ENCODE measurements around the gene LRRC49. TPM values are rescaled to one million over a fixed set of nuclear protein-coding genes. Genes with fewer than 3 reads are reported as not detected.

Gene LRRC49
- total RNA-seq, 1 donor from 2014 or later = 23.6 TPM

GRCh38 chr15:71055461-71055860 is 162.8 kb downstream of the LRRC49 start:
- DNase-seq (ENCODE audit: low spot score, unreplicated experiment) = no peak
- Mint-ChIP-seq H3K4me1 (ENCODE audit: low read depth) (no peaks in the 10 kb centered on the region), H3K27me3 (no peaks in the 10 kb centered on the region), H3K36me3 (ENCODE audit: insufficient read depth) (peaks cover 9% of the 10 kb centered on the region), H3K9me3 (ENCODE audit: low read depth) (peaks cover 13% of the 10 kb centered on the region), H3K27ac (no peak overlapping the region), H3K4me3 (ENCODE audit: low read depth) (no peak overlapping the region)
- no peak for TF ChIP-seq CTCF (IDR thresholded peaks at IDR 0.05; ENCODE audit: unreplicated experiment)

- H3K4me1 Mint-ChIP-seq (ENCODE audit: low read depth) = no peaks in the 10 kb centered on the region
- no peak overlapping the region for H3K27ac Mint-ChIP-seq
- no peaks in the 10 kb centered on the region for H3K27me3 Mint-ChIP-seq
- TF ChIP-seq CTCF (IDR thresholded peaks at IDR 0.05; ENCODE audit: unreplicated experiment) = no peak
- DNase-seq (ENCODE audit: low spot score, unreplicated experiment) = no peak
- peaks cover 9% of the 10 kb centered on the region for H3K36me3 Mint-ChIP-seq (ENCODE audit: insufficient read depth)
- peaks cover 13% of the 10 kb centered on the region for H3K9me3 Mint-ChIP-seq (ENCODE audit: low read depth)
- no peak overlapping the region for H3K4me3 Mint-ChIP-seq (ENCODE audit: low read depth)
Observed at GRCh38 chr15:71056111-71056510, 163.5 kb downstream of the LRRC49 start.

GRCh38 chr15:71057143-71057542 is 164.5 kb downstream of the LRRC49 start:
- Mint-ChIP-seq H3K27ac (no peak overlapping the region), H3K9me3 (ENCODE audit: low read depth) (peaks cover 17% of the 10 kb centered on the region), H3K27me3 (no peaks in the 10 kb centered on the region), H3K36me3 (ENCODE audit: insufficient read depth) (peaks cover 9% of the 10 kb centered on the region), H3K4me3 (ENCODE audit: low read depth) (no peak overlapping the region), H3K4me1 (ENCODE audit: low read depth) (no peaks in the 10 kb centered on the region)
- TF ChIP-seq CTCF (IDR thresholded peaks at IDR 0.05; ENCODE audit: unreplicated experiment) = no peak
- no peak for DNase-seq (ENCODE audit: low spot score, unreplicated experiment)

- H3K36me3 Mint-ChIP-seq (ENCODE audit: insufficient read depth) = peaks cover 9% of the 10 kb centered on the region
- no peak for TF ChIP-seq CTCF (IDR thresholded peaks at IDR 0.05; ENCODE audit: unreplicated experiment)
- no peak for DNase-seq (ENCODE audit: low spot score, unreplicated experiment)
- no peaks in the 10 kb centered on the region for H3K27me3 Mint-ChIP-seq
- no peak overlapping the region for H3K4me3 Mint-ChIP-seq (ENCODE audit: low read depth)
- H3K9me3 Mint-ChIP-seq (ENCODE audit: low read depth) = peaks cover 17% of the 10 kb centered on the region
- no peaks in the 10 kb centered on the region for H3K4me1 Mint-ChIP-seq (ENCODE audit: low read depth)
- no peak overlapping the region for H3K27ac Mint-ChIP-seq
Observed at GRCh38 chr15:71057581-71057980, 165.0 kb downstream of the LRRC49 start.

GRCh38 chr15:71060983-71061382 is 168.4 kb downstream of the LRRC49 start:
- no peak for TF ChIP-seq CTCF (IDR thresholded peaks at IDR 0.05; ENCODE audit: unreplicated experiment)
- Mint-ChIP-seq H3K36me3 (ENCODE audit: insufficient read depth) (peaks cover 8% of the 10 kb centered on the region), H3K27ac (no peak overlapping the region)

More at GRCh38 chr15:71060983-71061382, 168.4 kb downstream of the LRRC49 start:
- no peak for DNase-seq (ENCODE audit: low spot score, unreplicated experiment)
- no peaks in the 10 kb centered on the region for H3K27me3 Mint-ChIP-seq
- H3K4me1 Mint-ChIP-seq (ENCODE audit: low read depth) = no peaks in the 10 kb centered on the region
- no peak overlapping the region for H3K4me3 Mint-ChIP-seq (ENCODE audit: low read depth)
- peaks cover 17% of the 10 kb centered on the region for H3K9me3 Mint-ChIP-seq (ENCODE audit: low read depth)

Measured in progenitor cell of endocrine pancreas (in vitro differentiated cells).